GM18858 (cell line): ENCODE data around the gene NPPA.

Experiments used
- ATAC-seq: cut with Tn5 transposase; IDR thresholded peaks from one replicate; pipeline ENCODE4 v1.9.1; 2021; ENCODE audit not compliant: unreplicated experiment

The NPPA gene

DNA sequence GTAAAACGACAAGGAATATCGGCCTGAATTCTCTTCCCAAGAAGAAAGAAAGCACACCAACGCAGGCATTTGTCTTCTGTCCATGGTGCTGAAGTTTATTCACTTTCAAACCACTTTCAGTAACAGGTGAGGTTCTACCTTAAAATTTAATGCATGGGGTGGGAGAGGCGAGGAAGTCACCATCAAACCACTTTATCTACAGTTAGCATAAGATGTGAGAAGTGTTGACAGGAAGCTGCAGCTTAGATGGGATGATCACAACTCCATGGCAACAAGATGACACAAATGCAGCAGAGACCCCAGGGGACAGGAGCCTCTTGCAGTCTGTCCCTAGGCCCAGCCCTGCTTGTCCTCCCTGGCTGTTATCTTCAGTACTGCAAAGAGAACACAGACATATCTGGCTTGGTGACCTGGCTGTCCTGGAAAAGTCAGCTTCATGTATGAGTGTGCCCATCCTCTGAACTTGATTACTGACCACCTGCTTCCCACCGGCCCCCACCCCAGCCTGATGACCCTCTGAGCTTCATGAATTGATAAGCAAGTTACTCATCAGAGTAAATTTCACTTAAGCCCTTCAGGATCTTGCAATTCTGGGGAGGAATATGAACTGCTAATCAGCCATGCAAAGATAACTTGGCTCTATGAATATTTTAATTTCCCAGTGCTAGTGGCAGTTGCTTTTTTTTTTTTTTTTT lies 1.8 kb downstream of the NPPA start:
- no peak for ATAC-seq

DNA sequence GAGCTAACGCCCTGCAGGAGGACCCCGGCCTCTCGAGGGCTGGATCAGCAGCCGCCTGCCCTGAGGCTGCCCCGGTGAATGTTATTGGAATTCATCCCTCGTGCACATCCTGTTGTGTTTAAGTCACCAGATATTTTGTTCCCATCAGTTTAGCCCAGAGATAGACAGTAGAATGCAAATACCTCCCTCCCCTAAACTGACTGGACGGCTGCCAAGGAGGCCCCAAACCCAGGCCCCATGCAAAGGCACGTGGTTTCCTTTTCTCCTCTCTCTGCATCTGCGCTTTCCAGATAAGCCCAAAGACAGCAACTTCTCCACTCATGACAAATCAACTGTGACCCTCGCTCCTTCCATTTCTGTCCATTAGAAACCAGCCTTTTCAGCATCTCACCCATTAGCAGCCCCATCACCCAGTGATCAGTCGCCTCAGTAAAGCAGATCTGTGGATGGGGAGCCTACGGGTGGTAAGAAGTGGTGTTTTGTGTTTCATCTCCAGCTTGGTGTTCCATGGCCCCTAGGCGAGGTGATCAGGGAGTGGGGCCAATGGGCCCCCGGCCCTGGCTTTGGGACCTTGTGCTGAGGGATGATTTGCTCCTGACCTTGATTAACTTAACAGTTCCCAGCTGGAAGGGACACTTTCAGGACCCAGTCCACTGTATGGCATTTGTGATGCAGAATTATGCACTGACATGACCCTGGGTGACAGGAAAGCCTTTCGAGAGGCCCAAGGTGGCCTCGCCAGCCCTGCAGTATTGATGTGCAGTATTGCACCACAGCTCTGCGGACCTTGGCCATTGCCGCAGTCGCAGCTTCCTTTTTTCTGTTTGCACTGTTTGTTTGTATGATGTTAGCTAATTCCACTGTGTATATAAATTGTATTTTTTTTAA lies 5.2 kb downstream of the NPPA start:
- no peak for ATAC-seq

DNA sequence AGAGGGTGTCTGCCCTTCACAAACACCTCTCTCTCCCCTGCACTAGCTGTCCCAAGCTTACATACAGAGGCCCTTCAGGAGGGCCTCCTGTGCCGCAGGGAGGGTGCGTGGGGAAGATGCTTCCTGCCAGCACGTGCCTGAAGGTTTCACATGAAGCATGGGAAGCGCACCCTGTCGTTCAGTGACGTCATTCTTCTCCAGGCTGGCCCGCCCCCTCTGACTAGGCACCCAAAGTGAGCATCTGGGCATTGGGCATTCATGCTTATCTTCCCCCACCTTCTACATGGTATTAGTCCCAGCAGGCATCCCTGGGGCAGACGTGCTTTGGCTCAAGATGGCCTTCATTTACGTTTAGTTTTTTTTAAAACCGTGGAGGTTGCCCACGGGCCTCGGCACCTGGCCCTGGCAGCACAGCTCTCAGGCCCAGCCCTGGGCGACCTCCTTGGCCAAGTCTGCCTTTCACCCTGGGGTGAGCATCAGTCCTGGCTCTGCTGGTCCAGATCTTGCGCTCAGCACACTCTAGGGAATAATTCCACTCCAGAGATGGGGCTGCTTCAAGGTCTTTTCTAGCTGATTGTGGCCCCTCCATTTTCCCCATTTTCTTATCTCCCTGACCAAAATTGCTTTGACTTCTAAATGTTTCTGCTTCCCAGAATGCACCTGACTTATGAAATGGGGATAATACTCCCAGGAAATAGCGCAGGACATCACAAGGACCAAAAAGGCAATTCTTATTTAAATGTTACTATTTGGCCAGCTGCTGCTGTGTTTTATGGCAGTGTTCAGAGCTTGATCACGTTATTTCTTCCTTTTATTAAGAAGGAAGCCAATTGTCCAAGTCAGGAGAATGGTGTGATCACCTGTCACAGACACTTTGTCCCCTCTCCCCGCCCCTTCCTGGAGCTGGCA lies 6.1 kb downstream of the NPPA start:
- no peak for ATAC-seq

DNA sequence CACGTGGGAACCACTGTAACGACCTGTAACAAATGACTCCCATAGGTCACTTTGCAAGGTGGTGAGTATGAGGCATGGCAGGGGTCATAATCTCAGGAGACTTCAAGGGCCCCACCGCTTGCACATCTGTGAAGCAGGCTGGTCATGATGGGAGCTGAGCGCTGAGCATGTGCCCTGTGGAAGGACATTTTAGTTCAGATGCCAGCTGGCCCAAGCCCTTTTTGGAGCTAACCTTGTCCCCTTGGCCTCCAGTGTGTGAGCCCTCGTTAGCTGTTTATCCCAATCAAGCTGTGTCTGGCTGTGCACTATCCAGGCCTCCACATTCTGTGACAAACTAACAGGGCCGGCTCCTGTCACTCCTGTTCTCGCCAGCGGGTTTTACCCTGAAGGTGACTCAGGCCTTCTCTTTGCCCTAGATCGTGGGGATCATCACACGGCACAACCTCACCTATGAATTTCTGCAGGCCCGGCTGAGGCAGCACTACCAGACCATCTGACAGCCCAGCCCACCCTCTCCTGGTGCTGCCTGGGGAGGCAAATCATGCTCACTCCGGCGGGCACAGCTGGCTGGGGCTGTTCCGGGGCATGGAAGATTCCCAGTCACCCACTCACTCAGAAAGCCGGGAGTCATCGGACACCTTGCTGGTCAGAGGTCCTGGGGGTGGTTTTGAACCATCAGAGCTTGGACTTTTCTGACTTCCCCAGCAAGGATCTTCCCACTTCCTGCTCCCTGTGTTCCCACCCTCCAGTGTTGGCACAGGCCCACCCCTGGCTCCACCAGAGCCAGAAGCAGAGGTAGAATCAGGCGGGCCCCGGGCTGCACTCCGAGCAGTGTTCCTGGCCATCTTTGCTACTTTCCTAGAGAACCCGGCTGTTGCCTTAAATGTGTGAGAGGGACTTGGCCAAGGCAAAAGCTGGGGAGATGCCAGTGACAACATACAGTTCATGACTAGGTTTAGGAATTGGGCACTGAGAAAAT lies 7.6 kb downstream of the NPPA start:
- no peak for ATAC-seq

DNA sequence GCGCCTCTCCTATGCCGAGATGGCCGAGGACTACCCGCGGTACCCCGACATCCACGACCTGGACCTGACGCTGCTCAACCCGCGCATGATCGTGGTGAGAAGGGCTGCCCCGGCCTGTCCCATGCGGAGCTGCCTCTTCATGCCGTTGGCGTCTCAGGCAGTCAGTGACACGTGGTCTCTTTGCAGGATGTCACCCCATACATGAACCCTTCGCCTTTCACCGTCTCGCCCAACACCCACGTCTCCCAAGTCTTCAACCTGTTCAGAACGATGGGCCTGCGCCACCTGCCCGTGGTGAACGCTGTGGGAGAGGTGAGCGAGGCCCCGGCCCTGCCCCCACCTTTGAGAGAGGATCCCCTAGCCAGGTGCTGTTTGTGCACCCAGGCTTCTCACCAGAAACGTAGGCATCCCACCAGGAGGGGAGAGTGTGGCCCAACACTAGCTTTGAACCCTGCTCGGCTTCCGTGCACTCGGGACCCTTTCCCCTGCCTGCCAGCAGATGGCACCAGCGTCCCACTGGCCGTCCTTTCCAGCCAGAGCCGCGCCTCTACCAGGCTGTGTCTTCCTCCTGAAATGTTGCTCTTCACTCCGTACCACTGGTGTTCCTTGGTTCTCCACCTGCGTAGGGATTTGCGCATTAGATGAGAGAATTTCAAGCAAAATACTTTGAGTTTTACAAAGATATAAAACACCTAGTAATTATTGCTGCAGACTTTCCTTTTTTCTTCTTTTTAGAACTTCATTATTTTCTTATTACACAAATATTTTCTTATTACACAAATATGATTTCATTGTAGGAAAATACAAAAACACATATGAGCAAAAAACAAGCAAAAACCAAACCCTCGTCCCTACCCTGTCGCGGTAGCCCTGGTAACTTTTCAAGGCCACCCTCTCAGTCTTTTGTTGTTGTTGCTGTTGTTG lies 9.0 kb downstream of the NPPA start:
- ATAC-seq: no peak

DNA sequence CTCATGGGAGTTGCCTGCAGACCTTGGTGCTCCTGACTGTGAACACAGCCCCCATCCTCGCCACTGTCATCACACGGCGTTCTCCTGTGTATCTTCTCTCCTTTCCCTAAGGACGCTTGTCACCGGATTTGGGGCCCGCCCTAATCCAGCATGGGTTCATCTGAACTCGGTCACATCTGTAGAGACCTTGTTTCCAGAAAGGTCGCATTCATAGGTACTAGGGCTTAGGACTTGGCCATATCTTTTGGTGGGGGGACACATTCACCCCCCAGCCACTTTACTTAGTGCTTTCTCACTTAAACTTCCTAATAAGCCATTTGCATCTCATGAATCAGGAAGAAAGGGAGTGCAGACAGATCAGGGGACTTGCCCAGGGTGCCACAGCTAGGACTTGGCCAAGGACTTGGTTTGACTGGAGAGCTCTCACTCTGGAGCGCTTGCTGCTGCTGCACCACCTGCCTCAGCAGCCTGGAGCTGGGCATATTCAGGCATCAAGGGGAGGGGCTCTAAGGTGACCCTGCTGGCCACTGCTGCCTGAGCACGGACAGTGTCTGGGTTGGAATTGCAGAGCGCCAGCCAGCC lies 9.7 kb downstream of the NPPA start:
- no peak for ATAC-seq

DNA sequence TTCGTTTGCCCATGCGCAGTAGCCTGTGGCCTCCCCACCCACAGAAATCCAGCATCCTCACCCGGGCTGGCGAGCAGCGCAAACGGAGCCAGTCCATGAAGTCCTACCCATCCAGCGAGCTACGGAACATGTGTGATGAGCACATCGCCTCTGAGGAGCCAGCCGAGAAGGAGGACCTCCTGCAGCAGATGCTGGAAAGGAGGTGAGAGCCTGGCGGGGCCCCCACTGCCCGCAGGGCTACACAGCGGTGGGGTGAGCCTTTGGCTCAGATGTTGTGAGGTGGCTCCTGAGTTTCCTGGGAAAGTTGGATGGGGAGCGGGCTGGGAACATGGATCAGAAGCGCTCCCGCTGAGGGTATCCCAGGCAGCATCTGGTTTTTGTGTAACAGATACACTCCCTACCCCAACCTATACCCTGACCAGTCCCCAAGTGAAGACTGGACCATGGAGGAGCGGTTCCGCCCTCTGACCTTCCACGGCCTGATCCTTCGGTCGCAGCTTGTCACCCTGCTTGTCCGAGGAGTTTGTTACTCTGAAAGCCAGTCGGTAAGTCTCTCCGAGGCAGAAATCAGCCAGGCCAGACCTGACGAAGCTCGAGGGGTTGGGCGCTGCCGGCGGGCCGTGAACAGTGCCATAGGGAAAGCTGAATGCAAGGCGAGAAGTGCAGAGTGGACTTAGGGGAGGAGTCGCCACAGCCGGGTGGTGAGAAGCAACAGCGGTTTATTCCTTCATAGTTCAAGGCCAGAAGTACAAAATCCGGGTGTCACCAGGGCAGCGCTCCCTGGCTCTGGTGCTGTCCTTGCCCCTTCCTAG lies 10.4 kb downstream of the NPPA start:
- no peak for ATAC-seq

DNA sequence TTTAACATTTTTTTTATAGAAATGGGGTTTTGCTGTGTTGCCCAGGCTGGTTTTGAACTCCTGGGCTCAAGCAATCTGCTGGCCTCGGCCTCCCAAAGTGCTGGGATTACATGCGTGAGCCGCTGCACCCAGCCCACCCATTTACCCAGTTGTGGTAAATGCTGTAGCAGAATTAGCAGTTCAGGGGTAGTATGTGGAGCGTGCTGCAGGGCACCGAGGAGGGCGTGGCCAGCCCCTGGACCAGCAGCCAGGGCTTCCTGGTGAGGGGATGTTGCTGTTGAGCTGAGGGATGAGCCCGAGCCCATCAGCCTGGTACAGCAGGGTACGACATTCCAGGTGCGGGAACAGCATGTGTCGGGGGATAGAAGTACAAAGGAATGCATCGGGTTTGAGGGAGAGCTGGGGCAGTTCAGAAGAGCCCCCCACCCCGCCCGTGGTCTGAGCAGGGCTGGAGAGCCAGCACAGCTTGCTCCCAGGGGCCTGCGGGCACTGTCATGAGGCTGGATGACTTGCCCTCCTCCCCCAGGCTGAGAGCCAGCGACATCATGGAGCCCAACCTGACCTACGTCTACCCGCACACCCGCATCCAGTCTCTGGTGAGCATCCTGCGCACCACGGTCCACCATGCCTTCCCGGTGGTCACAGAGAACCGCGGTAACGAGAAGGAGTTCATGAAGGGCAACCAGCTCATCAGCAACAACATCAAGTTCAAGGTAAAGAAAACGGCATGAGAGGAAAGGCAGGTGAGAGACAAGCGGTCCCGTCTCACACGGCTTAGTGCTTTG lies 11.9 kb downstream of the NPPA start:
- ATAC-seq: no peak

DNA sequence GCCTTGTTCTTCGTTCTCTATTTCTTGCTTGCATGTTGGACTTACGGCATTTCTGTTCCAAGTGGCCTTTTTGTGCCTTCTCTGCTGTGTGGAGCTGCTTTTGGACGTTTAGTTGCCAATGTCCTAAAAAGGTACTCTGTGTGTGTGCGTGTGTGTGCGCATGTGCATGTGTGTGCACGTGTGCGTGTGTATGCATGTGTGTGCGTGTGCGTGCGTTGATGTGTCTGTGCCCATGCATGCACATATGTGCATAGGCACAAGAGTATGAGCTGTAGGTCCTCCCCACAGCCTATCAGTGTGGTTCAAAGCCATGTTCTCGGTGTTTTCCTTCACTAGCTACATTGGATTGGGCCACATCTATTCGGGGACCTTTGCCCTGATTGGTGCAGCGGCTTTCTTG lies 13.7 kb downstream of the NPPA start:
- ATAC-seq: no peak

DNA sequence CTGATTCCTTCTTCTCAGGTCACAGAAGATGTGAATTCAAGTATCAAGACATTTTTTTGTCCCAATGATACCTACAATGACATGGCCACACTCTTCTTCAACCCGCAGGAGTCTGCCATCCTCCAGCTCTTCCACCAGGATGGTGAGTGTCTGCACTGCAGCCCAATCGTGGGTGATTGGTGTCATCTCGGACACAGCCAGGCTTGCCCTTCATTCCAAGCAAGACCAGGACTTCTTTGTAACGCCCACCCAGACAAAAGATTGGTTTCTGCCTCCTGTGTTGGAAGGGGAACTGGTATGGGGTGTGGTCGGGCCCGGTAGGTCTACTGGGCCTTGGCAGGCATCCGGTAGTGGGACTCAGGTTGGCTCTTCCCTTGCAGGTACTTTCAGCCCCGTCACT lies 14.1 kb downstream of the NPPA start:
- ATAC-seq: no peak

DNA sequence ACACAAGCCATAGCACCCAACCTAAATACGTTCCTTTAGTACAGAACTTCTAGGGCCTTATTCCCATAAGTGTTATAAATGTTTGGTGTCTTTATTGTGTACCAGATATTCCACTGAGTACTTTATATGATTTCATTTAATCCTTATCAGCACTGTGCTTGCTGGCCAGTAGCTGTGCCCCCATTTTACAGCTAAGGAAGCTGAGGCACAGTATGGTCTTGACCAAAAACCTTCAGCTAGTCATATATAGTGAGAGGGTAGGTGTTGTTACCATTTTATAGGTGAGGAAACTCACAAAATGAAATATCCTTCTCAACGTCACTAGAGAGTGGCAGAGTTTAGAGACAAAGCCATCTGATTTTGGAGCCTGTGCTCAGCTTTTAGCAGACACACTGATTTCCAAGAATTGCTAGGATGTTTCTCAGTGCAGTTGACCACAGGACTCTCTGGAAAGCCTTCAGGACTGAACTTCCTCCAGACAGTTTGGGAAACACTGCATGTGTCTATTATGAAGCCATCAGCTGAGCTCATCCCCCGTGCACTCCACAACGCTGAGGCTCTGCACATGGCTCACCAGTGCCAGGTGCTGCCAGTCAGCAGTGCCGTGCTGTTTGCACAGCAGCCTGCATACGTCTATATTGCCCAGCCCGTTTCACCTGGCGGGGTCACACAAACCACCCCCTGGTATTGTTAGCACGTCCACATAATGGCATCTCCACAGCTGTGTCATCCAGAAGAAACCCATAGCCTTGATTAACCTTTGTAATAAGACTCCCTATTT lies 15.4 kb downstream of the NPPA start:
- no peak for ATAC-seq

DNA sequence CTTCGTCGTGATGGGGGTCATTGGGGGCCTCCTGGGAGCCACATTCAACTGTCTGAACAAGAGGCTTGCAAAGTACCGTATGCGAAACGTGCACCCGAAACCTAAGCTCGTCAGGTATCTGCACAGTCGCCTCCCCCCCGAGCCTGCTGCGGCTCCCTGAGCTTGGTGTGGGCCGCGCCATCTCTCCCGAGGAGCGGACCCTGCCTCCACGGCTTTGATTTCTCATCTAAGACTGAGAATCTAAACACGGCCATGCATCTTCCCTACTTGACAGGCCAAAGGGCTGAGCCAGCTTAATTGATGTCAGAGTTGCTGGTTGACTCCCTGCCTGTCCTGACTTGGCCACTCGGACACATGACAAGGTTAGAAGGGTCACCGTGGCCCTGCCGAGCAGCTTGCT lies 19.1 kb downstream of the NPPA start:
- ATAC-seq: no peak

DNA sequence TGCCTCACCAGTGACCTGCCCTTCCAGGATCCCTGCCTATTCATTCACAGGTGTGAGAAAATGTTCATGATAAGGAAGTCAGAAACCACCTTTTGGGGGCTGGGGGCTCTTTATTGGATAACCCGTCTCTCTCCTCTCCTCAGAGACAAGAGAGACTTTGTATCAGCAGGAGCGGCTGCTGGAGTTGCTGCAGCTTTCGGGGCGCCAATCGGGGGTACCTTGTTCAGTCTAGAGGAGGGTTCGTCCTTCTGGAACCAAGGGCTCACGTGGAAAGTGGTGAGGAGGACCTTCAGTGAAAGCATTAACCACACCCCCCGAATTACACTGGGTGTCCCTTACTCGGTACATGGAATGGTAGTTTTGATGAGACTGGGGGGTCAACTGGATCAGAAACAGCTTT lies 20.6 kb downstream of the NPPA start:
- ATAC-seq: no peak

DNA sequence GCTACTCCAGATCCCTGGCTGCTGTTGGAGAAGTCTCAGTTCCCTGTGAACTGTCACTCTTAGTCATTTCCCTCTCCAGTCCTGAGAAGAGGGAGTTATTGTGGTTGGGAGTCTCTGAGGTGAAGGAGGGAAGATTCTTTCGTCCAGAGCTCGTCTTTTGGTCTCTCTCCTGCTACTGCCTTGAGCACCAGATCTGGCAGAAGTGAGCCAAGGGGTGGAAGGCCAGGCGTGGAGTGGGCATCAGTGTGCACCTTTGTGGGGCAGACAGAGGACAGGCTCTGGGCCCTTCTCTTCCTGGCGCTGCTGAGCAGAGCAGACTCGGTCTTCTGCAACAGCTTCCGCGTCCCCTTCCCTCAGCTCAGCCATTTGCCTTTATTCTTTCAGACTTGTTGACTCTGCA lies 22.5 kb downstream of the NPPA start:
- no peak for ATAC-seq

DNA sequence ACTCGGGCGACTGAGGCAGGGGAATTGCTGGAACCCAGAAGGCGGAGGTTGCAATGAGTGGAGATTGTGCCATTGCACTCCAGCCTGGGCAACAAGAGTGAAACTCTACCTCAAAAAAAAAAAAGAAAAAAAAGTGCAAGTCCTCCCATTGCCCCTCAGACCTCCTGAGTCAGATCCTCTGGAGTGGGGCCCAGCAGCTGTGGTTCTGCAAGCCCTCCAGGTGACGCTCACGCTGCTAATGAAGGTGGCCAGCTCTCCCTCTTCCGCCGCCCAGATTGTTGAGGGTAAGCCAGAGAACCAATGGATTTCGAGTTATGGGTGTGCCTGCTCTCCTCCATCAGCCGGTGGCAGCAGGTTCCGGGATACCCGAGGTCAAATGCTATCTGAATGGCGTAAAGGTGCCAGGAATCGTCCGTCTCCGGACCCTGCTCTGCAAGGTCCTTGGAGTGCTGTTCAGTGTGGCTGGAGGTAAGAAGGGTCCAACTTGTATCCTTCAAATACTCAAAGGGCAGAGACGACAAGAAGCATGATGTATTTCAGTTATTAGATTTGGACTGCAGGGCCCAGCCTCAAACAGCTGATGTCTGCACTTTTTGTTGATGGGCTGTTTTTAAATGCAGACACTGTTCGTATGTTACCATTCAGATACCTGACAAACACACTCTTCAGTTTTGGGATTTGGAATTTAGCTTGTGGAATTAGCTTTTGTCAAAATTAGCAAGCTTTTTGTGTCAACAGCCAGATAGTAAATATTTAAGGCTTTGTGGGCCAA lies 24.0 kb downstream of the NPPA start:
- no peak for ATAC-seq

DNA sequence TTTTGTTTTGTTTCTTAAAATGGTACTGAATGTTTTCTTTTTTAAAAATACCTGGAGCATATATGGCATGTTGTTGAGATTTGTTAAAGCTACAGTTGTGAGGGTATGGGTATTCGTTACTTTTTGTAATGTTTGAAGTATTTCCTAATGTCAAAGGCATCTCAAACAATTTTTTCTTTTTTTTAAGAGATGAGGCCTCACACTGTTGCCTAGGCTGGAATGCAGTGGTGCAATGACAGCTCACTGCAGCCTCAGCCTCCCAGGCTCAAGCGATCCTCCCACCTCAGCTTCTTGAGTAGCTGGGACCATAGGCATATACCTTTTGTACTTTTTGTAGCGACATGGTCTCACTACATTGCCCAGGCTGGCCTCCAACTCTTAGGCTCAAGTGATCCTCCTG lies 25.5 kb downstream of the NPPA start:
- no peak for ATAC-seq
